Stimulated activated naive B cell treated with anti-CD40 and anti-IgM and Interleukin-4, amounts not matched to agents 10 μg/mL and 1 μg/mL and 100 μg/mL, for 72 hours (primary cell): Measurements from ENCODE around the gene AGAP4.
"Not testable (repeated sequence)": the region's sequence is repeated elsewhere in the genome, so short reads cannot be mapped to it uniquely, and the experiment has no call there.

Source experiments
- ATAC-seq, 2 donors: fragments of 150-1000 bp; cut with Tn5 transposase; replicated peaks; 2 replicates each; pipeline ENCODE4 v1.10.0; 2021; ENCODE audit warnings: moderate library complexity in 1 of 2
- DNase-seq: peaks from one replicate; pipeline ENCODE4 v3.0.0; 2021
- H3K27ac Mint-ChIP-seq: one replicate; pipeline ENCODE4 v1.8.0; 2022; ENCODE audit warnings: mild to moderate bottlenecking, mixed read lengths
- H3K27me3 Mint-ChIP-seq, 2 donors: one replicate each; pipeline ENCODE4 v1.8.0; 2022; ENCODE audit warnings: mixed read lengths in 2 of 2
- H3K36me3 Mint-ChIP-seq, 2 donors: one replicate each; pipeline ENCODE4 v1.8.0; 2022; ENCODE audit warnings: mixed read lengths in 2 of 2, mild to moderate bottlenecking in 1 of 2
- H3K4me1 Mint-ChIP-seq, 2 donors: one replicate each; pipeline ENCODE4 v1.8.0; 2022; ENCODE audit warnings: mixed read lengths in 2 of 2, mild to moderate bottlenecking in 1 of 2
- H3K4me3 Mint-ChIP-seq, 2 donors: one replicate each; pipeline ENCODE4 v1.8.0; 2022; ENCODE audit warnings: mild to moderate bottlenecking in 2 of 2, mixed read lengths in 2 of 2, moderate library complexity in 1 of 2
- H3K9me3 Mint-ChIP-seq, 2 donors: one replicate each; pipeline ENCODE4 v1.8.0; 2022; ENCODE audit warnings: mixed read lengths in 2 of 2, mild to moderate bottlenecking in 1 of 2

AGAP4 gene

GRCh38 chr10:45847400-45847799 lies at the start of gene AGAP4:
TSS of gene AGAP4 (minus strand) at chr10:45847500. CDS start at chr10:45847347, 153 bp downstream.
- not testable (repeated sequence) for ATAC-seq, H3K4me1 Mint-ChIP-seq, H3K4me3 Mint-ChIP-seq, H3K27me3 Mint-ChIP-seq, H3K36me3 Mint-ChIP-seq, DNase-seq, H3K27ac Mint-ChIP-seq, H3K9me3 Mint-ChIP-seq

- not testable (repeated sequence) for H3K27me3 Mint-ChIP-seq, H3K27ac Mint-ChIP-seq, ATAC-seq, H3K4me1 Mint-ChIP-seq, H3K9me3 Mint-ChIP-seq, H3K36me3 Mint-ChIP-seq, DNase-seq, H3K4me3 Mint-ChIP-seq
Measured at GRCh38 chr10:45890721-45891120, 43.4 kb upstream of the AGAP4 start.

- ATAC-seq, H3K9me3 Mint-ChIP-seq, H3K27me3 Mint-ChIP-seq, H3K36me3 Mint-ChIP-seq, H3K4me3 Mint-ChIP-seq, H3K27ac Mint-ChIP-seq, DNase-seq, H3K4me1 Mint-ChIP-seq: not testable (repeated sequence)
Measured at GRCh38 chr10:45889539-45890230, 42.4 kb upstream of the AGAP4 start.

GRCh38 chr10:45882880-45883279 lies 35.6 kb upstream of the AGAP4 start:
- H3K4me3 Mint-ChIP-seq, H3K36me3 Mint-ChIP-seq, H3K9me3 Mint-ChIP-seq, H3K27ac Mint-ChIP-seq, H3K27me3 Mint-ChIP-seq, ATAC-seq, DNase-seq, H3K4me1 Mint-ChIP-seq: not testable (repeated sequence)

GRCh38 chr10:45865404-45865803 lies 18.1 kb upstream of the AGAP4 start:
- H3K9me3 Mint-ChIP-seq, H3K27ac Mint-ChIP-seq, ATAC-seq, H3K4me3 Mint-ChIP-seq, DNase-seq, H3K27me3 Mint-ChIP-seq, H3K4me1 Mint-ChIP-seq: not testable (repeated sequence)
- H3K36me3 Mint-ChIP-seq: peaks cover 11 to 17% of the 10 kb centered on the region in 2 donors

GRCh38 chr10:45864264-45864663 lies 17.0 kb upstream of the AGAP4 start:
- H3K27ac Mint-ChIP-seq, H3K9me3 Mint-ChIP-seq, DNase-seq, H3K4me1 Mint-ChIP-seq, H3K4me3 Mint-ChIP-seq, ATAC-seq, H3K27me3 Mint-ChIP-seq: not testable (repeated sequence)
- peaks cover 7 to 13% of the 10 kb centered on the region in 2 donors for H3K36me3 Mint-ChIP-seq

- not testable (repeated sequence) for DNase-seq, H3K27me3 Mint-ChIP-seq, H3K9me3 Mint-ChIP-seq, H3K27ac Mint-ChIP-seq, ATAC-seq, H3K4me3 Mint-ChIP-seq, H3K4me1 Mint-ChIP-seq
- peaks cover 7 to 13% of the 10 kb centered on the region in 2 donors for H3K36me3 Mint-ChIP-seq
Measured at GRCh38 chr10:45863632-45864031, 16.3 kb upstream of the AGAP4 start.

GRCh38 chr10:45857931-45858330 lies 10.6 kb upstream of the AGAP4 start:
- not testable (repeated sequence) for H3K4me1 Mint-ChIP-seq, H3K36me3 Mint-ChIP-seq, DNase-seq, H3K27ac Mint-ChIP-seq, H3K27me3 Mint-ChIP-seq, H3K4me3 Mint-ChIP-seq, ATAC-seq, H3K9me3 Mint-ChIP-seq

GRCh38 chr10:45848467-45848866 lies 1.2 kb upstream of the AGAP4 start:
- not testable (repeated sequence) for DNase-seq, ATAC-seq, H3K4me3 Mint-ChIP-seq, H3K4me1 Mint-ChIP-seq, H3K27ac Mint-ChIP-seq, H3K9me3 Mint-ChIP-seq, H3K36me3 Mint-ChIP-seq, H3K27me3 Mint-ChIP-seq

- not testable (repeated sequence) for H3K9me3 Mint-ChIP-seq, H3K36me3 Mint-ChIP-seq, DNase-seq, H3K27me3 Mint-ChIP-seq, H3K27ac Mint-ChIP-seq, ATAC-seq, H3K4me1 Mint-ChIP-seq, H3K4me3 Mint-ChIP-seq
Measured at GRCh38 chr10:45822918-45823317, 24.4 kb downstream of the AGAP4 start.

GRCh38 chr10:45820107-45820830 lies 27.0 kb downstream of the AGAP4 start:
- not testable (repeated sequence) for H3K4me1 Mint-ChIP-seq, H3K4me3 Mint-ChIP-seq, H3K27ac Mint-ChIP-seq, H3K27me3 Mint-ChIP-seq, H3K9me3 Mint-ChIP-seq, ATAC-seq, H3K36me3 Mint-ChIP-seq, DNase-seq

GRCh38 chr10:45819552-45819951 lies 27.7 kb downstream of the AGAP4 start:
- peaks cover 4 to 6% of the 10 kb centered on the region in 2 donors for H3K36me3 Mint-ChIP-seq
- H3K4me3 Mint-ChIP-seq: no peak overlapping the region
- no peak overlapping the region for H3K27ac Mint-ChIP-seq
- ATAC-seq (no peak), DNase-seq (no peak)
- H3K9me3 Mint-ChIP-seq: peaks cover 3 to 7% of the 10 kb centered on the region in 2 donors
- H3K4me1 Mint-ChIP-seq: no peaks in the 10 kb centered on the region
- H3K27me3 Mint-ChIP-seq: peaks cover 0 to 4% of the 10 kb centered on the region in 2 donors

- Mint-ChIP-seq H3K36me3 (peaks cover 0 to 3% of the 10 kb centered on the region in 2 donors), H3K4me1 (no peaks in the 10 kb centered on the region), H3K27ac (no peak overlapping the region), H3K4me3 (no peak overlapping the region), H3K27me3 (peaks cover 0 to 4% of the 10 kb centered on the region in 2 donors), H3K9me3 (peaks cover 3 to 7% of the 10 kb centered on the region in 2 donors)
- DNase-seq (no peak), ATAC-seq (no peak)
Measured at GRCh38 chr10:45817912-45818311, 29.4 kb downstream of the AGAP4 start.

GRCh38 chr10:45817130-45817859 lies 30.0 kb downstream of the AGAP4 start:
- peaks cover 3 to 7% of the 10 kb centered on the region in 2 donors for H3K9me3 Mint-ChIP-seq
- H3K36me3 Mint-ChIP-seq: peaks cover 0 to 3% of the 10 kb centered on the region in 2 donors
- ATAC-seq (no peak), DNase-seq (no peak)
- H3K27ac Mint-ChIP-seq: no peak overlapping the region
- no peak overlapping the region for H3K4me3 Mint-ChIP-seq
- peaks cover 0 to 4% of the 10 kb centered on the region in 2 donors for H3K27me3 Mint-ChIP-seq
- H3K4me1 Mint-ChIP-seq: no peaks in the 10 kb centered on the region
